Measurements from ENCODE around the gene PXDN.

PXDN gene

GRCh38 chr2:1591461-1591770 is 152.9 kb downstream of the PXDN start:
- H3K9me3 ChIP-seq (replicated peaks; ENCODE audit: low read length) = no peaks in the 10 kb centered on the region
- no peak overlapping the region for H3K9ac ChIP-seq (ENCODE audit: low read depth, low read length)

GRCh38 chr2:1590596-1591460 is 153.5 kb downstream of the PXDN start:
- Histone ChIP-seq H3K4me3 (ENCODE audit: low read length) (no peak overlapping the region), H3K9ac (ENCODE audit: low read depth, low read length) (no peak overlapping the region)

More at GRCh38 chr2:1591461-1591770, 152.9 kb downstream of the PXDN start:
- no peak overlapping the region for H3K4me3 ChIP-seq (ENCODE audit: low read length)
- peaks cover 51% of the 10 kb centered on the region for H3K4me1 ChIP-seq (ENCODE audit: control insufficient read depth, insufficient read depth, low read length)
- H3K27me3 ChIP-seq (ENCODE audit: control insufficient read depth, insufficient read depth, low read length) = no peaks in the 10 kb centered on the region
- peak overlapping the region; percentile 55 for H3K4me2 ChIP-seq (ENCODE audit: low read length)
- H3K36me3 ChIP-seq (ENCODE audit: insufficient read depth, low read length) = no peaks in the 10 kb centered on the region

GRCh38 chr2:1588978-1589621 is 155.2 kb downstream of the PXDN start:
- H3K27me3 ChIP-seq (ENCODE audit: control insufficient read depth, insufficient read depth, low read length) = peaks cover 3% of the 10 kb centered on the region

More at GRCh38 chr2:1590596-1591460, 153.5 kb downstream of the PXDN start:
- peaks cover 51% of the 10 kb centered on the region for H3K4me1 ChIP-seq (ENCODE audit: control insufficient read depth, insufficient read depth, low read length)
- H3K4me2 ChIP-seq (ENCODE audit: low read length) = peak overlapping the region; percentile 55
- H3K36me3 ChIP-seq (ENCODE audit: insufficient read depth, low read length) = no peaks in the 10 kb centered on the region
- no peaks in the 10 kb centered on the region for H3K9me3 ChIP-seq (replicated peaks; ENCODE audit: low read length)
- H3K27me3 ChIP-seq (ENCODE audit: control insufficient read depth, insufficient read depth, low read length) = no peaks in the 10 kb centered on the region

GRCh38 chr2:1588051-1588977 is 156.0 kb downstream of the PXDN start:
- no peak overlapping the region for H3K4me2 ChIP-seq (ENCODE audit: low read length)
- H3K27me3 ChIP-seq (ENCODE audit: control insufficient read depth, insufficient read depth, low read length) = peaks cover 3% of the 10 kb centered on the region
- H3K4me1 ChIP-seq (ENCODE audit: control insufficient read depth, insufficient read depth, low read length) = peaks cover 38% of the 10 kb centered on the region
- no peak overlapping the region for H3K4me3 ChIP-seq (ENCODE audit: low read length)
- H3K9me3 ChIP-seq (replicated peaks; ENCODE audit: low read length) = no peaks in the 10 kb centered on the region
- no peak overlapping the region for H3K9ac ChIP-seq (ENCODE audit: low read depth, low read length)
- no peaks in the 10 kb centered on the region for H3K36me3 ChIP-seq (ENCODE audit: insufficient read depth, low read length)

More at GRCh38 chr2:1588978-1589621, 155.2 kb downstream of the PXDN start:
- Histone ChIP-seq H3K9me3 (replicated peaks; ENCODE audit: low read length) (no peaks in the 10 kb centered on the region), H3K4me3 (ENCODE audit: low read length) (no peak overlapping the region), H3K9ac (ENCODE audit: low read depth, low read length) (no peak overlapping the region), H3K4me2 (ENCODE audit: low read length) (no peak overlapping the region), H3K36me3 (ENCODE audit: insufficient read depth, low read length) (no peaks in the 10 kb centered on the region), H3K4me1 (ENCODE audit: control insufficient read depth, insufficient read depth, low read length) (peaks cover 46% of the 10 kb centered on the region)

- no peak overlapping the region for H3K4me2 ChIP-seq (ENCODE audit: low read length)
- peaks cover 8% of the 10 kb centered on the region for H3K27me3 ChIP-seq (ENCODE audit: control insufficient read depth, insufficient read depth, low read length)
- no peaks in the 10 kb centered on the region for H3K9me3 ChIP-seq (replicated peaks; ENCODE audit: low read length)
- H3K9ac ChIP-seq (ENCODE audit: low read depth, low read length) = no peak overlapping the region
- H3K36me3 ChIP-seq (ENCODE audit: insufficient read depth, low read length) = no peaks in the 10 kb centered on the region
- peaks cover 33% of the 10 kb centered on the region for H3K4me1 ChIP-seq (ENCODE audit: control insufficient read depth, insufficient read depth, low read length)
- no peak overlapping the region for H3K4me3 ChIP-seq (ENCODE audit: low read length)
These were observed 157.1 kb downstream of the PXDN start for GRCh38 chr2:1586923-1587840.

GRCh38 chr2:1586251-1586922 is 157.9 kb downstream of the PXDN start:
- Histone ChIP-seq H3K36me3 (ENCODE audit: insufficient read depth, low read length) (no peaks in the 10 kb centered on the region), H3K27me3 (ENCODE audit: control insufficient read depth, insufficient read depth, low read length) (peaks cover 12% of the 10 kb centered on the region), H3K9ac (ENCODE audit: low read depth, low read length) (no peak overlapping the region), H3K9me3 (replicated peaks; ENCODE audit: low read length) (no peaks in the 10 kb centered on the region), H3K4me3 (ENCODE audit: low read length) (no peak overlapping the region), H3K4me2 (ENCODE audit: low read length) (no peak overlapping the region), H3K4me1 (ENCODE audit: control insufficient read depth, insufficient read depth, low read length) (peaks cover 27% of the 10 kb centered on the region)

- Histone ChIP-seq H3K9ac (ENCODE audit: low read depth, low read length) (no peak overlapping the region), H3K27me3 (ENCODE audit: control insufficient read depth, insufficient read depth, low read length) (peaks cover 12% of the 10 kb centered on the region), H3K4me1 (ENCODE audit: control insufficient read depth, insufficient read depth, low read length) (peaks cover 22% of the 10 kb centered on the region)
These were observed 158.7 kb downstream of the PXDN start for GRCh38 chr2:1585635-1586034.

GRCh38 chr2:1584691-1585485 is 159.4 kb downstream of the PXDN start:
- Histone ChIP-seq H3K4me1 (ENCODE audit: control insufficient read depth, insufficient read depth, low read length) (peaks cover 29% of the 10 kb centered on the region), H3K4me3 (ENCODE audit: low read length) (no peak overlapping the region), H3K27me3 (ENCODE audit: control insufficient read depth, insufficient read depth, low read length) (peaks cover 12% of the 10 kb centered on the region), H3K9ac (ENCODE audit: low read depth, low read length) (no peak overlapping the region), H3K4me2 (ENCODE audit: low read length) (no peak overlapping the region), H3K36me3 (ENCODE audit: insufficient read depth, low read length) (no peaks in the 10 kb centered on the region), H3K9me3 (replicated peaks; ENCODE audit: low read length) (no peaks in the 10 kb centered on the region)

More at GRCh38 chr2:1585635-1586034, 158.7 kb downstream of the PXDN start:
- H3K9me3 ChIP-seq (replicated peaks; ENCODE audit: low read length) = no peaks in the 10 kb centered on the region
- H3K36me3 ChIP-seq (ENCODE audit: insufficient read depth, low read length) = no peaks in the 10 kb centered on the region
- H3K4me3 ChIP-seq (ENCODE audit: low read length) = no peak overlapping the region
- no peak overlapping the region for H3K4me2 ChIP-seq (ENCODE audit: low read length)

- Histone ChIP-seq H3K9me3 (replicated peaks; ENCODE audit: low read length) (no peaks in the 10 kb centered on the region), H3K27me3 (ENCODE audit: control insufficient read depth, insufficient read depth, low read length) (peaks cover 12% of the 10 kb centered on the region), H3K4me3 (ENCODE audit: low read length) (no peak overlapping the region), H3K4me2 (ENCODE audit: low read length) (no peak overlapping the region), H3K36me3 (ENCODE audit: insufficient read depth, low read length) (no peaks in the 10 kb centered on the region), H3K4me1 (ENCODE audit: control insufficient read depth, insufficient read depth, low read length) (peaks cover 32% of the 10 kb centered on the region), H3K9ac (ENCODE audit: low read depth, low read length) (no peak overlapping the region)
These were observed 160.2 kb downstream of the PXDN start for GRCh38 chr2:1584051-1584531.
